Stimulated activated CD4-positive, alpha-beta T cell treated with anti-CD3 and anti-CD28 coated beads, Interleukin-12 subunit alpha, Interleukin-12 subunit beta, amount 100 ng/mL, for 4 hours (primary cell): Measurements from ENCODE around the gene LLGL2.

Experiments used
- DNase-seq: peaks from one replicate; pipeline ENCODE4 v3.0.0-alpha.2; 2020

The LLGL2 gene

GRCh38 chr17:75523647-75524046 lies 1.9 kb upstream of the LLGL2 start:
- DNase-seq, result no peak

GRCh38 chr17:75524269-75524969 lies 1.1 kb upstream of the LLGL2 start:
- no peak for DNase-seq

GRCh38 chr17:75525806-75526554 lies 483 bp downstream of the LLGL2 start:
- DNase-seq, result no peak

- no peak for DNase-seq
Observed at GRCh38 chr17:75526555-75527270, 1.2 kb downstream of the LLGL2 start.

- DNase-seq, result no peak
Observed at GRCh38 chr17:75530837-75531720, 5.6 kb downstream of the LLGL2 start.

- no peak for DNase-seq
Observed at GRCh38 chr17:75531721-75532072, 6.2 kb downstream of the LLGL2 start.

GRCh38 chr17:75535119-75535537 lies 9.6 kb downstream of the LLGL2 start:
- peak; percentile 39 for DNase-seq

- no peak for DNase-seq
Observed at GRCh38 chr17:75535871-75536270, 10.4 kb downstream of the LLGL2 start.

GRCh38 chr17:75536366-75536765 lies 10.9 kb downstream of the LLGL2 start:
- DNase-seq, result no peak

GRCh38 chr17:75539967-75540729 lies 14.7 kb downstream of the LLGL2 start:
- DNase-seq, result no peak

GRCh38 chr17:75540923-75541503 lies 15.5 kb downstream of the LLGL2 start:
- no peak for DNase-seq

GRCh38 chr17:75542229-75542628 lies 16.7 kb downstream of the LLGL2 start:
- no peak for DNase-seq

- DNase-seq, result no peak
Observed at GRCh38 chr17:75542728-75543336, 17.3 kb downstream of the LLGL2 start.

- DNase-seq, result no peak
Observed at GRCh38 chr17:75544250-75544649, 18.8 kb downstream of the LLGL2 start.

GRCh38 chr17:75546181-75546580 lies 20.7 kb downstream of the LLGL2 start:
- no peak for DNase-seq

GRCh38 chr17:75547091-75547490 lies 21.6 kb downstream of the LLGL2 start:
- DNase-seq, result no peak

- DNase-seq, result no peak
Observed at GRCh38 chr17:75548813-75549212, 23.3 kb downstream of the LLGL2 start.

- no peak for DNase-seq
Observed at GRCh38 chr17:75549246-75550138, 24.0 kb downstream of the LLGL2 start.

- DNase-seq, result no peak
Observed at GRCh38 chr17:75550139-75550465, 24.6 kb downstream of the LLGL2 start.

GRCh38 chr17:75551266-75551665 lies 25.8 kb downstream of the LLGL2 start:
- no peak for DNase-seq
